Measurements from ENCODE around the gene FGD1. TPM values are rescaled to one million over a fixed set of nuclear protein-coding genes. Genes with fewer than 3 reads are reported as not detected.
A peak's percentile ranks its signal among the peaks of the same experiment; 100 is the strongest.

FGD1 gene
- total RNA-seq, 3 donors from 2014 or later: 2.0 to 8.1 (median 3.5) TPM

DNA sequence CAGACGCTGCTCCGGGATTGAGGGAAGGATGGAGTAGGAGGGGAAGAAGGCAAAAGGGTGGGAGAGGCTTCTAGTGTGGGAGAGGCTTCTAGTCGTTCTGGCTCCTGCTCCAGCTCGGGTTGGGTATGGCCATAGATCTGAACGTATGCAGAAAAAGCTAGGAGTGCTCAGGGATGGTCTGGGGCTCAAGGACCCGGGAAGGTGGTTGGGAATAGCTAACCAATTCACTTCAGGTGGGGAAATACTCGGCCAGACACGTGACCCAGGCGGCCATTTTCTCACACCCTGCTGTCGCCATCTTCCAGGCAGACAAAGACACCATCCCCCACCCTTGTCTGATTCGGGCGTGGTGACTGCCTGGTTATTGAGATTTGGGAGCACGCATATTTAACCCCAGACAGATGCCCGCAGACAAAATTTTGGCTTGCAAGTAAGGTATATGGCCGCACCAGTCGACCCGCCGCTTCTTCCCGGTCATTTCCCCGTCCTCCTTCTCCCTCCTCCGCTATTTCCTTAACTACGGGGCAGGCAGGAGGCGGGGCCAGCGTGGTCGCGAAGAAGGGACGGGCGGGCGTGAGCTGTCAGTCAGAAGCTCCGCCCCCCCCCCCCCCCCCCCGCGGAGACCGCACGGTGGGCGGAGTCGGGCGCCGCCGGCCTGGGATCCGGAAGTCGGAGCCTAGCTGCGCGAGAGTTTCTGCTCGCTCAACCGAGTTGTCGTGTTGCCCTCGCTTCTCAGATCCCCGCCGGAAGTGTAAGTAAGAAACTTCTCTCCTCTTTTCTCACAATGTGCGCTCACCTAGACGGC lies 33.7 kb upstream of the FGD1 start, which contains the start of gene GNL3L:
TSS of gene GNL3L (plus strand) at position 668 of the 805 bp plus-strand sequence. CDS start 2,348 bp downstream, outside the sequence.
- ATAC-seq (peak; percentile 96), DNase-seq (peak; percentile 88 to 95 (median 91))
- no peaks in the 10 kb centered on the region for H3K9me3 ChIP-seq
- TF ChIP-seq, protein P1, sequence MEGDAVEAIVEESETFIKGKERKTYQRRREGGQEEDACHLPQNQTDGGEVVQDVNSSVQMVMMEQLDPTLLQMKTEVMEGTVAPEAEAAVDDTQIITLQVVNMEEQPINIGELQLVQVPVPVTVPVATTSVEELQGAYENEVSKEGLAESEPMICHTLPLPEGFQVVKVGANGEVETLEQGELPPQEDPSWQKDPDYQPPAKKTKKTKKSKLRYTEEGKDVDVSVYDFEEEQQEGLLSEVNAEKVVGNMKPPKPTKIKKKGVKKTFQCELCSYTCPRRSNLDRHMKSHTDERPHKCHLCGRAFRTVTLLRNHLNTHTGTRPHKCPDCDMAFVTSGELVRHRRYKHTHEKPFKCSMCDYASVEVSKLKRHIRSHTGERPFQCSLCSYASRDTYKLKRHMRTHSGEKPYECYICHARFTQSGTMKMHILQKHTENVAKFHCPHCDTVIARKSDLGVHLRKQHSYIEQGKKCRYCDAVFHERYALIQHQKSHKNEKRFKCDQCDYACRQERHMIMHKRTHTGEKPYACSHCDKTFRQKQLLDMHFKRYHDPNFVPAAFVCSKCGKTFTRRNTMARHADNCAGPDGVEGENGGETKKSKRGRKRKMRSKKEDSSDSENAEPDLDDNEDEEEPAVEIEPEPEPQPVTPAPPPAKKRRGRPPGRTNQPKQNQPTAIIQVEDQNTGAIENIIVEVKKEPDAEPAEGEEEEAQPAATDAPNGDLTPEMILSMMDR (IDR thresholded peaks at IDR 0.05): no peak
- H3K36me3 ChIP-seq (ENCODE audit: low read depth): no peaks in the 10 kb centered on the region
- peaks cover 2% of the 10 kb centered on the region for H3K4me1 ChIP-seq (ENCODE audit: low read depth)
- H3K4me3 ChIP-seq: peak within 1 kb of the TSS; percentile 51
- intact Hi-C loops (cut with DNase I, micrococcal nuclease): no loop called here

DNA sequence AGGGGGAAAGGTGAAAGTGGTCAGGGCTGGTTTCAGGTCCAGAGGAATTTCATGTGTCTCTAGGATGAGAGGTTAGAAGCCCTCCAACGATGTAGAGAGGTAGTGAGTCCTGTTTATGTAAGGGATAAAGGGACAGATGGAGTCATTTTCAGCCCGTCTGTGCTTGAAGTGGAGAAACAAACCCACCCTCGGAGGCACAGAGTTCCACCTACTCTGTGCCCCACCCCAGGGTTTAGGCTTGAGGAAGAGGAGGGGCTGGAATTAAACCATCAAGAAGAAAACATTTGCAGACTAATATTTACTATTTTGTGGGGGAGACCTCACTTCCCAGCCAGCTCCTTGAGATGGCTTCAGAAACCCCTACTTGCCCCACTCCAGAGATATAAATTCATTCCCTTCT lies 33.1 kb upstream of the FGD1 start:
- H3K4me3 ChIP-seq: no peak overlapping the region
- DNase-seq (no peak), ATAC-seq (no peak)
- H3K4me1 ChIP-seq (ENCODE audit: low read depth): peaks cover 2% of the 10 kb centered on the region
- H3K9me3 ChIP-seq: no peaks in the 10 kb centered on the region
- TF ChIP-seq, protein P1 (IDR thresholded peaks at IDR 0.05): no peak
- intact Hi-C loops (cut with DNase I, micrococcal nuclease): no loop called here
- H3K36me3 ChIP-seq (ENCODE audit: low read depth): no peaks in the 10 kb centered on the region

DNA sequence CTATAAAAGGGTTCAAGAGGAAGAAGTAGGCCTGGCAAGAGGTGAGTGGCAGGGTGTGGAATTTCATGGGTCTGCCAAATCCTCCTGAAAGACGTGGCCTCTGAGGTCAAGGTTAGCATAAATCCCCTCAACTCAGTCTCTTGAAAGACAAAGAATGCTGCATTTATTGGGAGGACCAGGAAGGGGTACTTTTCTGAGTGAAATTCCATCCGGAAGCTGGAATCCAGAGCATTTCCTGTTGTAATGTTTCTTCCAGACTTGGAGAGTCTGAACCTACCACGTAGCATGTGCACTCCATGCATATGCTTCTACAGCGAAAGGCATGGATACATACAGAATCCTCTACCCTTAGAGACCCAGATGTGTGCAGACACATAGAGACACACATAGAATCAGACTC lies 13.4 kb upstream of the FGD1 start:
- H3K4me1 ChIP-seq (ENCODE audit: low read depth): no peaks in the 10 kb centered on the region
- H3K9me3 ChIP-seq: no peaks in the 10 kb centered on the region
- ATAC-seq: no peak
- H3K4me3 ChIP-seq: no peak overlapping the region
- no peaks in the 10 kb centered on the region for H3K36me3 ChIP-seq (ENCODE audit: low read depth)
- intact Hi-C loops (cut with DNase I, micrococcal nuclease): no loop called here
- no peak for DNase-seq
- TF ChIP-seq, protein P1 (IDR thresholded peaks at IDR 0.05): no peak

DNA sequence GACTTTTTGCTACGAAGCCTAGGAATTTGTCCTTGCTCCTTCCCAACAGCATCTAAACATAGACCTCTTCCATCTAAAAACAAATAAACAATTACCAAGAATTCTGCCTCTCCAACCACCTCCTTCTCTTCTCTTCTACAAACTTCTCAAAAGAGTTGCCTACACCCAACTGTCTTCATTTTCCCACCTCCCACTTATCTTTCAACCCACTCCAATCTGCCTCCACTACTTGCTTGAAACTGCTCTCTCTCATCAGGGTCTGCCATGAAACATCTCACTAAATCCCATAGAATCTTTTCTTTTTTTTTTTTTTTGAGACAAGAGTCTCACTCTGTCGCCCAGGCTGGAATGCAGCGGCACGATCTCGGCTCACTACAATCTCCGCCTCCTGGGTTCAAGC lies 902 bp upstream of the FGD1 start:
- Histone ChIP-seq H3K4me1 (ENCODE audit: low read depth) (no peaks in the 10 kb centered on the region), H3K4me3 (no peak overlapping the region), H3K36me3 (ENCODE audit: low read depth) (no peaks in the 10 kb centered on the region), H3K9me3 (no peaks in the 10 kb centered on the region)
- TF ChIP-seq, protein P1 (IDR thresholded peaks at IDR 0.05): no peak
- intact Hi-C loops (cut with DNase I, micrococcal nuclease): no loop called here
- no peak for ATAC-seq
- no peak for DNase-seq

DNA sequence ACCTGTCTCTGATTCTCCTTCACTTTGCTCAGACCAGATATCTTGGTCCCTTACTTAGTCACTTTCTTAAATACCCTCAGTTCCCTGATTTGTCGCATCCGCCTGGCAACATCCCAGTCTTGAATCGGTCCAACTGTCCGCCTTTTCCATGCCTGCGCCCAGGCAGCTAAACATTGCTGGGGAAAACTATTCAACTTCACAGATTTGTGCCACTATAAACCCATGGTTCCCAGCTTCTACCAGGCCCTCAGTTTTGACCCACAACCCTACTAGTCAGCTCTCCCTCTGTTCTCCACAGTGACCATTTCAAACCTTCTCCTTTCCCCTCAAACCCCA lies 451 bp upstream of the FGD1 start:
- no peaks in the 10 kb centered on the region for H3K36me3 ChIP-seq (ENCODE audit: low read depth)
- DNase-seq: no peak
- H3K9me3 ChIP-seq: no peaks in the 10 kb centered on the region
- intact Hi-C loops (cut with DNase I, micrococcal nuclease): no loop called here
- no peaks in the 10 kb centered on the region for H3K4me1 ChIP-seq (ENCODE audit: low read depth)
- no peak overlapping the region for H3K4me3 ChIP-seq
- TF ChIP-seq, protein P1 (IDR thresholded peaks at IDR 0.05): no peak
- no peak for ATAC-seq
